Activated CD8-positive, alpha-beta memory T cell treated with anti-CD3 and anti-CD28 coated beads, Interleukin-2, amount 10 ng/mL, durations not matched to agents 7 days and 5 days (primary cell): ENCODE results near the gene TNS2. TPM values are rescaled to one million over a fixed set of nuclear protein-coding genes. Genes with fewer than 3 reads are reported as not detected.

Experiments
- ATAC-seq: fragments of 150-1000 bp; cut with Tn5 transposase; one replicate; pipeline ENCODE4 v1.10.0; 2021; ENCODE audit warnings: moderate library complexity
- CTCF ChIA-PET: fragments of 350-600 bp; sonication (Branson Sonifier 250); formaldehyde crosslinking; loops from one replicate; lab custom pipeline; 2021; ENCODE audit warnings: antibody characterized with exemption; lab: Charles Lee
- DNase-seq: peaks from one replicate; pipeline ENCODE4 v3.0.0-alpha.2; 2020
- H3K27ac Mint-ChIP-seq: one replicate; pipeline ENCODE4 v1.8.0; 2021; ENCODE audit warnings: mild to moderate bottlenecking, mixed read lengths
- H3K27me3 Mint-ChIP-seq: one replicate; pipeline ENCODE4 v1.8.0; 2021; ENCODE audit warnings: mixed read lengths
- H3K36me3 Mint-ChIP-seq: one replicate; pipeline ENCODE4 v1.8.0; 2021; ENCODE audit warnings: mild to moderate bottlenecking, mixed read lengths
- H3K4me1 Mint-ChIP-seq: one replicate; pipeline ENCODE4 v1.8.0; 2021; ENCODE audit warnings: mixed read lengths
- H3K4me3 Mint-ChIP-seq: one replicate; pipeline ENCODE4 v1.8.0; 2021; ENCODE audit warnings: mild to moderate bottlenecking, moderate library complexity, mixed read lengths
- H3K9me3 Mint-ChIP-seq: one replicate; pipeline ENCODE4 v1.8.0; 2022; ENCODE audit warnings: low read depth, mixed read lengths
- total RNA-seq, 2 experiments: library from RNA; stranded (reverse); gene quantifications; one replicate each; pipeline ENCODE4 v1.2.3, GENCODE V29; 2021

TNS2 gene
- total RNA-seq, 2 experiments from 2014 or later: 0.58 to 0.89 TPM

- Mint-ChIP-seq H3K4me3 (peak overlapping the region; percentile 92), H3K36me3 (no peaks in the 10 kb centered on the region), H3K4me1 (peaks cover 24% of the 10 kb centered on the region), H3K27me3 (no peaks in the 10 kb centered on the region), H3K27ac (peak overlapping the region; percentile 86), H3K9me3 (no peaks in the 10 kb centered on the region)
- CTCF ChIA-PET: interaction anchor here (0.8 to 13.7 kb wide), 21 partner anchors 7 to 267 kb away, joined by 3 to 153 read pairs (median 4); partner anchors contain the start of genes AAAS, EIF4B, ESPL1 and IGFBP6
- peak; percentile 95 for DNase-seq
- peak; percentile 94 for ATAC-seq
These were observed 4.4 kb downstream of the TNS2 start for GRCh38 chr12:53054112-53054878.

DNA sequence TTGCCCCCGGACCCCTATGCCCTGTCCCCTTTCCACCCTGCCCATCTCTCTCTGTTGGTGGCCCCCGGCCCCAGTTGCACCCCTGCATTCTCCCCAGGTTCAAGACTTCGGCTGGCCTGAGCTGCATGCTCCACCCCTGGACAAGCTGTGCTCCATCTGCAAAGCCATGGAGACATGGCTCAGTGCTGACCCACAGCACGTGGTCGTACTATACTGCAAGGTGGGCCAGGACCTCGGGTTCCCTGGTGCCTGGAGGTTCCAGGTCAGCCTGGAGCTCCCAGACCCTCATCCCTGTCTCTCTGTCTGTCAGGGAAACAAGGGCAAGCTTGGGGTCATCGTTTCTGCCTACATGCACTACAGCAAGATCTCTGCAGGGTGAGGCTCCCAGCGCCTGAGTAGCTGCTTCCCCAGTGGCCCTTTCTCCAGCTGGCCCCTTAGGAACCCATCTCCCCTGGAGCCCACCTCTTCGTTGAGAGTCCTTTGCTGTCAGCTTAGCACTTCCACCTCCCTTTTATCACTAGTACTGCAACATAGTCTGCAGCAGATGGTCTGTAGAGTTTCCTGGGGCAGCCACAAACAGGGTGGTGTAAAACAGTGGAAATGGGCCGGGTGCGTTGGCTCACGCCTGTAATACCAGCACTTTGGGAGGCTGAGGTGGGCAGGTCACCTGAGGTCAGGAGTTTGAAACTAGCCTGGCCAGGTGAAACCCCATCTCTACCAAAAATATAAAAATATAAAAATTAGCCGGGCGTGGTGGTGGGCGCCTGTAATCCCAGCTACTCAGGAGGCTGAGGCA lies 5.8 kb downstream of the TNS2 start:
- CTCF ChIA-PET: interaction anchor here (0.7 to 13.7 kb wide), 6 partner anchors 9 to 212 kb away, joined by 3 to 153 read pairs (median 23); partner anchors contain the start of genes ESPL1, IGFBP6 and SOAT2
- ATAC-seq (no peak), DNase-seq (no peak)
- H3K4me1 Mint-ChIP-seq: peaks cover 22% of the 10 kb centered on the region
- no peak overlapping the region for H3K27ac Mint-ChIP-seq
- H3K4me3 Mint-ChIP-seq: no peak overlapping the region
- H3K36me3 Mint-ChIP-seq: no peaks in the 10 kb centered on the region
- H3K9me3 Mint-ChIP-seq: no peaks in the 10 kb centered on the region
- H3K27me3 Mint-ChIP-seq: no peaks in the 10 kb centered on the region

DNA sequence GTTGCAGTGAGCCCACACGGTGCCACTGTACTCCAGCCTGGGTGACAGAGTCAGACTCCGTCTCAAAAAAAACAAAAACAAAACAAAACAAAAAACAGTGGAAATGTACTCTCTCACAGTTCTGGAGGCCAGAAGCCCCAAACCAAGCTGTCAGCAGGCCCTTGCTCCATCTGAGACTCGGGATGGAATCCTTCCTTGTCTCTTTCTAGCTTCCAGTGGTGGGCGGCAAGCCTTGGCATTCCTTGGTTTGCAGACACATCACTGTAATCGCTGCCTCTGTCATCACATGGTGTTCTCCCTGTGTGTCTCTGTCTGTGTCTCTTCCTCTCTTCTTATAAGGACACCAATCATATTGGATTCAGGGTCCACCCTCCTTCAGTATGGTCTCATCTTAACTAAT lies 6.4 kb downstream of the TNS2 start:
- Mint-ChIP-seq H3K9me3 (no peaks in the 10 kb centered on the region), H3K4me3 (no peak overlapping the region), H3K4me1 (peaks cover 22% of the 10 kb centered on the region), H3K36me3 (no peaks in the 10 kb centered on the region), H3K27me3 (no peaks in the 10 kb centered on the region), H3K27ac (no peak overlapping the region)
- CTCF ChIA-PET: interaction anchor here (3.7 to 13.7 kb wide), 4 partner anchors 10 to 46 kb away, joined by 22 to 153 read pairs (median 40); partner anchors contain the start of genes IGFBP6 and SOAT2
- DNase-seq (no peak), ATAC-seq (no peak)

GRCh38 chr12:53056901-53057300 lies 7.0 kb downstream of the TNS2 start:
- Mint-ChIP-seq H3K9me3 (no peaks in the 10 kb centered on the region), H3K36me3 (no peaks in the 10 kb centered on the region), H3K4me1 (peaks cover 22% of the 10 kb centered on the region), H3K27ac (no peak overlapping the region), H3K27me3 (no peaks in the 10 kb centered on the region), H3K4me3 (no peak overlapping the region)
- no peak for DNase-seq
- CTCF ChIA-PET: interaction anchor here (4.2 to 13.7 kb wide), 3 partner anchors 10 to 40 kb away, joined by 24 to 153 read pairs (median 55); partner anchors contain the start of gene IGFBP6
- no peak for ATAC-seq

DNA sequence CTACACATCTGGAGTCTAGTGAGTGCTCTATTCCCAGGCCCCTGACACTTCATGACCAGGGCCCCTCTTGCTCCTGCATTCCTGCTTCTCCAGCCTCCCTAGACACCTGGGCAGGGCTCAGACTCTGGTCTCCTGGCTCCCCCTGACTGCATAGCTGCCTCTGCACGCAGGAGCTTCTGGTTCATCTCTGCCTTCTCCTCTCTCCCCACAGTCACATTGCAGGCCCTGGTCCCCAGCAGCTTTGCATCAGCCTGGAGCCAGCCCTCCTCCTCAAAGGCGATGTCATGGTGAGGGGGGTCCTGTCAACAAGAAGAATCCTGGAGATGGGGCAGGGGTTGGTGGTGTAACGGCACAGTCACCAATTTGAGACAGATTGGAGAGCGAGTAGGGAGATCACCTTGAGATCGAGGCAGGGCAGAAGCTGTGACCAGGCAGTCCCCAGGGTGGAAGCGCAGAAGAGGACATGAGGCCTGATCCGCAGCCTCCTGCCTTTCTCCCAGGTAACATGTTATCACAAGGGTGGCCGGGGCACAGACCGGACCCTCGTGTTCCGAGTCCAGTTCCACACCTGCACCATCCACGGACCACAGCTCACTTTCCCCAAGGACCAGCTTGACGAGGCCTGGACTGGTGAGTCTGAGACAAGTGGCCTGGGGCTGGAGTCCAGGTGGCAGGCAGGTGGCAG lies 8.1 kb downstream of the TNS2 start:
- ATAC-seq: no peak
- no peaks in the 10 kb centered on the region for H3K27me3 Mint-ChIP-seq
- DNase-seq: peak; percentile 38
- no peak overlapping the region for H3K4me3 Mint-ChIP-seq
- no peaks in the 10 kb centered on the region for H3K9me3 Mint-ChIP-seq
- no peak overlapping the region for H3K27ac Mint-ChIP-seq
- CTCF ChIA-PET: interaction anchor here (0.9 to 13.7 kb wide), 5 partner anchors 9 to 42 kb away, joined by 3 to 153 read pairs (median 6); partner anchors contain the start of gene IGFBP6
- H3K36me3 Mint-ChIP-seq: no peaks in the 10 kb centered on the region
- peaks cover 22% of the 10 kb centered on the region for H3K4me1 Mint-ChIP-seq

- CTCF ChIA-PET: interaction anchor here (1.0 to 13.7 kb wide), 4 partner anchors 8 to 41 kb away, joined by 3 to 153 read pairs (median 4); no protein-coding TSS in a partner anchor
- Mint-ChIP-seq H3K9me3 (no peaks in the 10 kb centered on the region), H3K36me3 (no peaks in the 10 kb centered on the region), H3K4me1 (peaks cover 17% of the 10 kb centered on the region), H3K27me3 (no peaks in the 10 kb centered on the region), H3K4me3 (no peak overlapping the region), H3K27ac (no peak overlapping the region)
- ATAC-seq (no peak), DNase-seq (no peak)
These were observed 9.0 kb downstream of the TNS2 start for GRCh38 chr12:53058674-53059433.

GRCh38 chr12:53059434-53060063 lies 9.7 kb downstream of the TNS2 start:
- ATAC-seq: no peak
- Mint-ChIP-seq H3K27ac (no peak overlapping the region), H3K4me3 (no peak overlapping the region), H3K27me3 (no peaks in the 10 kb centered on the region), H3K9me3 (no peaks in the 10 kb centered on the region), H3K36me3 (no peaks in the 10 kb centered on the region), H3K4me1 (peaks cover 12% of the 10 kb centered on the region)
- DNase-seq: no peak
- CTCF ChIA-PET: interaction anchor here (1.0 to 2.1 kb wide), 2 partner anchors 21 to 40 kb away, joined by 3 to 6 read pairs; no protein-coding TSS in a partner anchor

- CTCF ChIA-PET: interaction anchor here (2.0 to 2.1 kb wide), 2 partner anchors 18 to 39 kb away, joined by 6 to 7 read pairs; partner anchors contain the start of gene SPRYD3
- H3K27ac Mint-ChIP-seq: no peak overlapping the region
- H3K4me3 Mint-ChIP-seq: no peak overlapping the region
- peaks cover 10% of the 10 kb centered on the region for H3K4me1 Mint-ChIP-seq
- H3K27me3 Mint-ChIP-seq: no peaks in the 10 kb centered on the region
- DNase-seq (peak; percentile 38), ATAC-seq (no peak)
- H3K36me3 Mint-ChIP-seq: peaks cover 2% of the 10 kb centered on the region
- H3K9me3 Mint-ChIP-seq: no peaks in the 10 kb centered on the region
These were observed 10.3 kb downstream of the TNS2 start for GRCh38 chr12:53060064-53060720.

DNA sequence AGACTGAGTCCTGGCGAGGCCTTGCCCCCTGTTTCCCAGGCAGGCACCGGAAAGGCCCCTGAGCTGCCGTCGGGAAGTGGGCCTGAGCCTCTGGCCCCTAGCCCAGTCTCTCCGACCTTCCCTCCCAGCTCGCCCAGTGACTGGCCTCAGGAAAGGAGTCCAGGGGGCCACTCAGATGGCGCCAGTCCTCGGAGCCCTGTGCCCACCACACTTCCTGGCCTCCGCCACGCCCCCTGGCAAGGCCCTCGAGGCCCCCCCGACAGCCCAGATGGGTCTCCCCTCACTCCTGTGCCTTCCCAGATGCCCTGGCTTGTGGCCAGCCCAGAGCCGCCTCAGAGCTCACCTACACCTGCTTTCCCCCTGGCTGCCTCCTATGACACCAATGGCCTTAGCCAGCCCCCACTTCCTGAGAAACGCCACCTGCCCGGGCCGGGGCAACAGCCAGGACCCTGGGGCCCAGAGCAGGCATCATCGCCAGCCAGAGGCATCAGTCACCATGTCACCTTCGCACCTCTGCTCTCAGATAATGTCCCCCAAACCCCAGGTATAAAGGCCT lies 10.9 kb downstream of the TNS2 start:
- H3K27ac Mint-ChIP-seq: no peak overlapping the region
- CTCF ChIA-PET: interaction anchor here (1.0 to 2.0 kb wide), 2 partner anchors 18 to 27 kb away, joined by 3 to 7 read pairs; partner anchors contain the start of gene SPRYD3
- H3K27me3 Mint-ChIP-seq: no peaks in the 10 kb centered on the region
- H3K9me3 Mint-ChIP-seq: no peaks in the 10 kb centered on the region
- ATAC-seq (no peak), DNase-seq (no peak)
- peaks cover 3% of the 10 kb centered on the region for H3K36me3 Mint-ChIP-seq
- H3K4me1 Mint-ChIP-seq: peaks cover 4% of the 10 kb centered on the region
- no peak overlapping the region for H3K4me3 Mint-ChIP-seq

DNA sequence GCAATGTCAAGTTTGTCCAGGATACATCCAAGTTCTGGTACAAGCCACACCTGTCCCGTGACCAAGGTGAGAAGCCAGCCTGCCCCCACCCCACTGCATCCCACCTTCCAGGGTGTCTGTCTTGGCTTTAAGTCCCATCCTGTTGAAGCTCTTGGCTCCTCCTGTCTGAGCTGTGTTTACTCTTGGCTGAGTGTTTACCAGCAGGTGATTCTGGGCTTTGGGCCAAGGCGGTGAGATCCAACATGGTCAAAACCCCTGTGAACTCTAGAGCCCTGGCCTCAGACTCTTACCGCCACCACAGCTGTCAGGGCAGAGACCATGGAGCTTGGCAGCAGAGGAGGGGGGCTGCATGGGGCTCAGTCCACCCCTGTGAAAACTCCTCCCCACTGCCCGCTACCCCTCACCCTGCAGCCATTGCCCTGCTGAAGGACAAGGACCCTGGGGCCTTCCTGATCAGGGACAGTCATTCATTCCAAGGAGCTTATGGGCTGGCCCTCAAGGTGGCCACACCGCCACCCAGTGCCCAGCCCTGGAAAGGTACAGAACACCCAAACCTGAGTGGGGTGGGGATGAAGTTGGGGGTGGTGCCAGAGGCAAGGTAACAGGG lies 11.6 kb downstream of the TNS2 start:
- ATAC-seq (no peak), DNase-seq (peak; percentile 39)
- no peaks in the 10 kb centered on the region for H3K9me3 Mint-ChIP-seq
- no peak overlapping the region for H3K4me3 Mint-ChIP-seq
- no peaks in the 10 kb centered on the region for H3K27me3 Mint-ChIP-seq
- CTCF ChIA-PET: interaction anchor here (1.0 to 9.1 kb wide), 6 partner anchors 8 to 39 kb away, joined by 3 to 298 read pairs (median 5); partner anchors contain the start of genes IGFBP6, SOAT2 and SPRYD3
- peaks cover 5% of the 10 kb centered on the region for H3K4me1 Mint-ChIP-seq
- H3K27ac Mint-ChIP-seq: no peak overlapping the region
- peaks cover 6% of the 10 kb centered on the region for H3K36me3 Mint-ChIP-seq
